Activated T-helper 2 cell treated with anti-CD3 and anti-CD28 coated beads, Interferon-gamma antibody, Interleukin-2, Interleukin-4, amounts not matched to agents 10 μg/mL and 5 μg/mL and 100 μg/mL, durations not matched to agents 14 hours and 24 hours and 36 hours (primary cell): Measurements from ENCODE around the gene PDCD2. TPM values are rescaled to one million over a fixed set of nuclear protein-coding genes. Genes with fewer than 3 reads are reported as not detected.
"Not testable (repeated sequence)": the region's sequence is repeated elsewhere in the genome, so short reads cannot be mapped to it uniquely, and the experiment has no call there.

ENCODE experiments used
- DNase-seq: peaks from one replicate; pipeline ENCODE4 v3.0.0; 2021; ENCODE audit warnings: low spot score
- H3K27ac Mint-ChIP-seq: one replicate; pipeline ENCODE4 v1.8.0; 2021; ENCODE audit warnings: mixed read lengths
- H3K27me3 Mint-ChIP-seq: one replicate; pipeline ENCODE4 v1.8.0; 2021; ENCODE audit warnings: low read depth, mixed read lengths
- H3K36me3 Mint-ChIP-seq: one replicate; pipeline ENCODE4 v1.8.0; 2021; ENCODE audit warnings: low read depth, mixed read lengths
- H3K4me1 Mint-ChIP-seq: one replicate; pipeline ENCODE4 v1.8.0; 2021; ENCODE audit warnings: low read depth, mixed read lengths
- H3K4me3 Mint-ChIP-seq: one replicate; pipeline ENCODE4 v1.8.0; 2021; ENCODE audit warnings: low read depth, mild to moderate bottlenecking, moderate library complexity, mixed read lengths
- H3K9me3 Mint-ChIP-seq: one replicate; pipeline ENCODE4 v1.8.0; 2021; ENCODE audit warnings: mixed read lengths
- intact Hi-C: fragments of 100-400 bp; cut with micrococcal nuclease; formaldehyde crosslinking; loops from one replicate; pipeline ENCODE4 v1.15.1; 2023
- total RNA-seq: library from RNA; stranded (reverse); gene quantifications from 2 replicates; pipeline ENCODE4 v1.2.3, GENCODE V29; 2022

The PDCD2 gene
- total RNA-seq, 1 donor from 2014 or later, result 117 TPM

DNA sequence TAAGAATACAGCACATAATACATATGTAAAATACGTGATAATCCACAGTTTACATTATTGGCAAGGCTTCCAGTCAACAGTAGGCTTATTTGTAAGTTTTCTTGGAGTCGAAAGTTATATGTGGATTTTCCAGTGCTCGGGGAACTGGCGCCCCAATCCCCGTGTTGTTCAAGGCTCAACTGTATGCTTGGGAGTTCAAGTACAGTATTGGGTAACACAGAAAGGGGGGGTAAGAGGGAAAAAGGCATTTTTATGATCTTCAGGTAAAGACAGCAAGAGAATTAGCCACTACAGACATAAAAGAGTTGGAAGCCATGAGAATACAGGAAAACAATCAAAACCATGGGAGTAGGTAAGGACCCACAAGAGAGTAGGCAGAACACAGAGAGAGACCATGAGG lies 47.8 kb downstream of the PDCD2 start:
- Mint-ChIP-seq H3K9me3 (no peaks in the 10 kb centered on the region), H3K36me3 (peaks cover 74% of the 10 kb centered on the region), H3K27ac (no peak overlapping the region), H3K4me3 (no peak overlapping the region), H3K27me3 (no peaks in the 10 kb centered on the region), H3K4me1 (peaks cover 9% of the 10 kb centered on the region)
- intact Hi-C loops, result loop anchor here (10.0 kb wide), 1 partner anchor 1642 kb away; no protein-coding TSS in a partner anchor
- no peak for DNase-seq

DNA sequence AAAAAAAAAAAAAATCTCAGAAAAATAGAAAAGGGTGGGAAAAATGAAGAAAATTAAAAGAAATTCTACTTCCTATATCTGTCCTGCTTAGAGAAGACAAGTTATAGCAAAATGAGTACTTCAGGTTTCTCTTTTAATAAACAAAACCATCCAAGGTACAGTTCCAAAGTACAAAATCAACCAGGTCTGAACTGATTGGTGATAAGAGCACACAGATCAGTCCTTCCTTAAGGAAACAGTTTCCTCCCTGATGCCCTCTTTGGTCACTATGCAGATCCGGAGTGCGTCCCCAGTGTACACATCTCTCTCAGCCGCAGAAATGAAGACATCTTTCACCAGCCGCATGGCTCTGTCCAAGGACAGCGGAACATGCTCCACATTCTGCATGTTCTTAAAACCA lies 49.4 kb downstream of the PDCD2 start:
- no peaks in the 10 kb centered on the region for H3K27me3 Mint-ChIP-seq
- H3K4me3 Mint-ChIP-seq, result no peak overlapping the region
- DNase-seq, result no peak
- H3K36me3 Mint-ChIP-seq, result peaks cover 59% of the 10 kb centered on the region
- intact Hi-C loops, result loop anchor here (10.0 kb wide), 1 partner anchor 1640 kb away; no protein-coding TSS in a partner anchor
- no peak overlapping the region for H3K27ac Mint-ChIP-seq
- H3K9me3 Mint-ChIP-seq, result no peaks in the 10 kb centered on the region
- H3K4me1 Mint-ChIP-seq, result peaks cover 2% of the 10 kb centered on the region

DNA sequence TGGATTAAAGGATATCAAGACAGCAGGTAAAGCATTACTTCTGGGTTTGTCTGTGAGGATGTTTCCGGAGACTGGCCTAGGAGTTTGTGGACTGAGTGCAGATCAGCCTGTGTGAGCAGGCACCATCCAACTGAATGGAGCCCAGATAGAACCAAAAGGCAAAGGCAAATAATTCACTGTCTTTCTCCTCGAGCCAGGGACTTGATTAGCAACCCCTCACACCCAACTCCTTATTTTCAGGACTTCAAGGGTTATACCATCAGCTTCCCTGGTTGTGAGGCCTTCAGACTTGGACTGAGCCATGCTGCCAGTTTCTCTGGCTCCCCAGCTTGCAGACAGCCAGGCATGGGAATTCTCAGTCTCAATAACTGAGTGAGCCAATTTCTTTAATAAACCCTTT lies 50.6 kb downstream of the PDCD2 start:
- H3K4me1 Mint-ChIP-seq, result peaks cover 2% of the 10 kb centered on the region
- DNase-seq, result no peak
- peaks cover 47% of the 10 kb centered on the region for H3K36me3 Mint-ChIP-seq
- H3K27me3 Mint-ChIP-seq, result no peaks in the 10 kb centered on the region
- no peak overlapping the region for H3K27ac Mint-ChIP-seq
- no peak overlapping the region for H3K4me3 Mint-ChIP-seq
- no peaks in the 10 kb centered on the region for H3K9me3 Mint-ChIP-seq
- intact Hi-C loops, result loop anchor here (10.0 kb wide), 1 partner anchor 1639 kb away; no protein-coding TSS in a partner anchor

GRCh38 chr6:170532867-170533488 lies 51.5 kb downstream of the PDCD2 start:
- H3K27me3 Mint-ChIP-seq, result no peaks in the 10 kb centered on the region
- peaks cover 8% of the 10 kb centered on the region for H3K4me1 Mint-ChIP-seq
- no peaks in the 10 kb centered on the region for H3K9me3 Mint-ChIP-seq
- H3K4me3 Mint-ChIP-seq, result no peak overlapping the region
- H3K27ac Mint-ChIP-seq, result no peak overlapping the region
- peaks cover 42% of the 10 kb centered on the region for H3K36me3 Mint-ChIP-seq
- DNase-seq, result no peak
- intact Hi-C loops, result loop anchor here (10.0 kb wide), 1 partner anchor 1638 kb away; no protein-coding TSS in a partner anchor

- Mint-ChIP-seq H3K4me1 (peaks cover 5% of the 10 kb centered on the region), H3K4me3 (no peak overlapping the region), H3K27ac (no peak overlapping the region), H3K9me3 (no peaks in the 10 kb centered on the region), H3K36me3 (peaks cover 17% of the 10 kb centered on the region), H3K27me3 (peaks cover 10% of the 10 kb centered on the region)
- peak; percentile 39 for DNase-seq
- intact Hi-C loops, result loop anchor here (1.0 to 10.0 kb wide), 2 partner anchors 699 to 1635 kb away; no protein-coding TSS in a partner anchor
Observed at GRCh38 chr6:170529839-170530469, 54.5 kb downstream of the PDCD2 start.

- intact Hi-C loops, DNase-seq, H3K4me3 Mint-ChIP-seq, H3K27ac Mint-ChIP-seq, H3K36me3 Mint-ChIP-seq, H3K9me3 Mint-ChIP-seq: not testable (repeated sequence)
- Mint-ChIP-seq H3K4me1 (peaks cover 14% of the 10 kb centered on the region), H3K27me3 (peaks cover 14% of the 10 kb centered on the region)
Observed at GRCh38 chr6:170527995-170528394, 56.4 kb downstream of the PDCD2 start.

DNA sequence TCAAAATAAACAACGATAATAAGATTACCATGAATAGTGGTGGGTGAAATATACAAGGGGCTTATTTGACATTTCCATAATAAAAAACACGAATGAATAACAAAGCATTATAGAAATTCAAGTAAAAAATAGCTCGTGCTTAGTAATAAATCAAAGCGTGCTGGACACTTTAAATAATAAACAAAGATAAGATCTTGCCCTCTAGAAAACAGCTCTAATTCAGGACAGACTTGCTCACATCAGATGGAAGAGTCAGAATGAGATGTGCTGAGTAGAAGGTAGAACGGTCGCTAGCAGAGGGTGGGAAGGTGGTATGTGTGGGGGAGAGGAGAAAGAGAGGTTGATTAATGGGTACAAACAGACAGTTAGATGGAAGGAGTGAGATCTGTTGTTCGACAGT lies 58.6 kb downstream of the PDCD2 start:
- Mint-ChIP-seq H3K4me1 (peaks cover 19% of the 10 kb centered on the region), H3K27me3 (peaks cover 23% of the 10 kb centered on the region), H3K9me3 (no peaks in the 10 kb centered on the region), H3K27ac (no peak overlapping the region), H3K4me3 (no peak overlapping the region), H3K36me3 (no peaks in the 10 kb centered on the region)
- no peak for DNase-seq
- intact Hi-C loops, result no loop called here

Other genes starting within 250 kb of the PDCD2 start
- gene PSMB1, start 31.3 kb downstream of the PDCD2 start, total RNA-seq, result 277 and 278 TPM in 2 replicates
- 26.4 and 27.8 TPM in 2 replicates for gene TBP, start 30.3 kb downstream of the PDCD2 start, total RNA-seq